Erythroblast (primary cell): ENCODE measurements around the gene HAUS3.

Source experiments
- GATA1 ChIP-seq: IDR thresholded peaks from 2 replicates; pipeline ENCODE4 v1.6.1; 2011; ENCODE audit warnings: low read depth, mild to moderate bottlenecking, control low read depth, low read length, moderate library complexity
- POLR2A ChIP-seq: IDR thresholded peaks from 2 replicates; pipeline ENCODE4 v1.6.1; 2011; ENCODE audit warnings: mild to moderate bottlenecking, low read length

DNA sequence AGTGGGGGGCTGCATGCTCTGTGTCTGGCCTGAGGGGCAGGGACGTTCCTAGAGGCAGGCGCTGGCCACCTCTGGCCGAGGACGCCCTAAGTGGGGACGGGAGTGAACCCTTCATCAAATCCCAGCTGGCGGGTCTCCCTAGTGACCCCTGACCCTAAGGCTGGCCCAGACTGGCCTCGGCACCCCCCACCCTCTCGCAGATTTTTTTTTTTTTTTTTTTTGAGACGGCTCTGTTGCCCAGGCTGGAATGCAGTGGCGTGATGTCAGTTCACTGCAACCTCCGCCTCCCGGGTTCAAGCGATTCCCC, 21.0 kb upstream of the HAUS3 start:
- no peak for TF ChIP-seq POLR2A
- no peak for TF ChIP-seq GATA1
